ENCODE results near the gene FBXL7. TPM values are rescaled to one million over a fixed set of nuclear protein-coding genes. Genes with fewer than 3 reads are reported as not detected.

The FBXL7 gene
- total RNA-seq, 2 experiments from 2014 or later, result not detected

GRCh38 chr5:15956622-15957021 is 456.6 kb downstream of the FBXL7 start:
- Histone ChIP-seq H3K9me3 (ENCODE audit: low read length) (no peaks in the 10 kb centered on the region), H3K4me1 (ENCODE audit: insufficient read depth, low read length, poor library complexity, severe bottlenecking) (no peaks in the 10 kb centered on the region), H3K4me3 (ENCODE audit: low read depth, low read length, poor library complexity, severe bottlenecking) (no peak overlapping the region), H3K27ac (ENCODE audit: low read depth, low read length, poor library complexity, severe bottlenecking) (no peak overlapping the region), H2AFZ (ENCODE audit: low read length) (no peak overlapping the region), H3K9me2 (ENCODE audit: insufficient read depth, low read length) (no peaks in the 10 kb centered on the region), H4K20me1 (ENCODE audit: insufficient read depth, low read length) (no peaks in the 10 kb centered on the region), H3K79me2 (ENCODE audit: insufficient read depth, low read depth, low read length) (no peaks in the 10 kb centered on the region), H3K4me2 (ENCODE audit: low read length) (no peak overlapping the region), H3K36me3 (ENCODE audit: insufficient read depth, low read length) (no peaks in the 10 kb centered on the region)
- no peak for DNase-seq (ENCODE audit: low spot score)
- CTCF ChIA-PET (ENCODE audit: unreplicated experiment), result no interaction called here
- intact Hi-C loops (cut with micrococcal nuclease; ENCODE audit: unreplicated experiment), result no loop called here
- POLR2A ChIA-PET, result no interaction called here
- no peak for TF ChIP-seq EZH2phosphoT487 (IDR thresholded peaks at IDR 0.05; ENCODE audit: borderline replicate concordance, low read depth, low read length)
- TF ChIP-seq, protein P1, sequence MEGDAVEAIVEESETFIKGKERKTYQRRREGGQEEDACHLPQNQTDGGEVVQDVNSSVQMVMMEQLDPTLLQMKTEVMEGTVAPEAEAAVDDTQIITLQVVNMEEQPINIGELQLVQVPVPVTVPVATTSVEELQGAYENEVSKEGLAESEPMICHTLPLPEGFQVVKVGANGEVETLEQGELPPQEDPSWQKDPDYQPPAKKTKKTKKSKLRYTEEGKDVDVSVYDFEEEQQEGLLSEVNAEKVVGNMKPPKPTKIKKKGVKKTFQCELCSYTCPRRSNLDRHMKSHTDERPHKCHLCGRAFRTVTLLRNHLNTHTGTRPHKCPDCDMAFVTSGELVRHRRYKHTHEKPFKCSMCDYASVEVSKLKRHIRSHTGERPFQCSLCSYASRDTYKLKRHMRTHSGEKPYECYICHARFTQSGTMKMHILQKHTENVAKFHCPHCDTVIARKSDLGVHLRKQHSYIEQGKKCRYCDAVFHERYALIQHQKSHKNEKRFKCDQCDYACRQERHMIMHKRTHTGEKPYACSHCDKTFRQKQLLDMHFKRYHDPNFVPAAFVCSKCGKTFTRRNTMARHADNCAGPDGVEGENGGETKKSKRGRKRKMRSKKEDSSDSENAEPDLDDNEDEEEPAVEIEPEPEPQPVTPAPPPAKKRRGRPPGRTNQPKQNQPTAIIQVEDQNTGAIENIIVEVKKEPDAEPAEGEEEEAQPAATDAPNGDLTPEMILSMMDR (conservative IDR thresholded peaks at IDR 0.05; ENCODE audit: low read length), result no peak
- BruUV-seq (replicated peaks), result no TSS peak

DNA sequence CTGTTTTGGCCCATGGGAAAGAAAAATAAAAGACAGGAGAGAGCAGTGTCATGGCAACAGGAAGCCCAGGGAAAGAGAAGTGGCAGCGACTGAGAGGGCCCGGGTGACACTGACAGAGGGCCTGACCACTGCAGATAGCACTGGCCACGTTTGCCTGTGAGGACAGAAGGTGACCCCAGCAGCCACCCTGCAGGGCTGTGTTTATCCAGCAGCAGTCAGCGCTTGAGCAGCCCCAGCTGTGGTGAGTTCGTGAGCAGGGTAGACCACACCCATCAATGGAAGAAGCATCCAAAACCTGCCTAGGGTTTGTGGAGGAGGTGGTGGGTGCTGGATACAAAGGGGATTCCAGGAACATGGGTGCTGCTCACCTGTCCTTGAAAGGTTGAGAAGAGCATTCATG is 457.1 kb downstream of the FBXL7 start:
- Histone ChIP-seq H2AFZ (ENCODE audit: low read length) (no peak overlapping the region), H3K36me3 (ENCODE audit: insufficient read depth, low read length) (no peaks in the 10 kb centered on the region), H3K27ac (ENCODE audit: low read depth, low read length, poor library complexity, severe bottlenecking) (no peak overlapping the region), H3K4me1 (ENCODE audit: insufficient read depth, low read length, poor library complexity, severe bottlenecking) (no peaks in the 10 kb centered on the region), H3K4me2 (ENCODE audit: low read length) (no peak overlapping the region), H3K79me2 (ENCODE audit: insufficient read depth, low read depth, low read length) (no peaks in the 10 kb centered on the region), H3K9me3 (ENCODE audit: low read length) (no peaks in the 10 kb centered on the region), H4K20me1 (ENCODE audit: insufficient read depth, low read length) (no peaks in the 10 kb centered on the region), H3K4me3 (ENCODE audit: low read depth, low read length, poor library complexity, severe bottlenecking) (no peak overlapping the region), H3K9me2 (ENCODE audit: insufficient read depth, low read length) (no peaks in the 10 kb centered on the region)
- intact Hi-C loops (cut with micrococcal nuclease; ENCODE audit: unreplicated experiment), result no loop called here
- DNase-seq (ENCODE audit: low spot score), result no peak
- TF ChIP-seq, protein P1 (conservative IDR thresholded peaks at IDR 0.05; ENCODE audit: low read length), result no peak
- no peak for TF ChIP-seq EZH2phosphoT487 (IDR thresholded peaks at IDR 0.05; ENCODE audit: borderline replicate concordance, low read depth, low read length)
- ChIA-PET POLR2A (no interaction called here), CTCF (ENCODE audit: unreplicated experiment) (no interaction called here)
- no TSS peak for BruUV-seq (replicated peaks)

GRCh38 chr5:15959370-15960164 is 459.6 kb downstream of the FBXL7 start:
- no peak for TF ChIP-seq EZH2phosphoT487 (IDR thresholded peaks at IDR 0.05; ENCODE audit: borderline replicate concordance, low read depth, low read length)
- TF ChIP-seq, protein P1 (conservative IDR thresholded peaks at IDR 0.05; ENCODE audit: low read length), result no peak
- H3K4me3 ChIP-seq (ENCODE audit: low read depth, low read length, poor library complexity, severe bottlenecking), result no peak overlapping the region
- H3K4me2 ChIP-seq (ENCODE audit: low read length), result no peak overlapping the region
- no peaks in the 10 kb centered on the region for H4K20me1 ChIP-seq (ENCODE audit: insufficient read depth, low read length)
- no peak overlapping the region for H2AFZ ChIP-seq (ENCODE audit: low read length)
- H3K9me3 ChIP-seq (ENCODE audit: low read length), result no peaks in the 10 kb centered on the region
- BruUV-seq (replicated peaks), result no TSS peak
- no peak for DNase-seq (ENCODE audit: low spot score)
- intact Hi-C loops (cut with micrococcal nuclease; ENCODE audit: unreplicated experiment), result no loop called here
- H3K27ac ChIP-seq (ENCODE audit: low read depth, low read length, poor library complexity, severe bottlenecking), result no peak overlapping the region
- H3K79me2 ChIP-seq (ENCODE audit: insufficient read depth, low read depth, low read length), result no peaks in the 10 kb centered on the region
- no peaks in the 10 kb centered on the region for H3K36me3 ChIP-seq (ENCODE audit: insufficient read depth, low read length)
- POLR2A ChIA-PET, result no interaction called here
- no peaks in the 10 kb centered on the region for H3K9me2 ChIP-seq (ENCODE audit: insufficient read depth, low read length)
- H3K4me1 ChIP-seq (ENCODE audit: insufficient read depth, low read length, poor library complexity, severe bottlenecking), result no peaks in the 10 kb centered on the region
- CTCF ChIA-PET (ENCODE audit: unreplicated experiment), result no interaction called here
